GDM1 (cell line): ENCODE data around the gene CADM2.
A peak's percentile ranks its signal among the peaks of the same experiment; 100 is the strongest.
"Not testable (repeated sequence)": the region's sequence is repeated elsewhere in the genome, so short reads cannot be mapped to it uniquely, and the experiment has no call there.

Source experiments
- DNase-seq: peaks from one replicate; lab custom pipeline; 2025; lab: John Stamatoyannopoulos, UW

CADM2 gene

GRCh38 chr3:84958495-84959469, at the start of gene CADM2:
TSS of gene CADM2 (plus strand) at chr3:84958989.
- DNase-seq = peak; percentile 67

- DNase-seq = not testable (repeated sequence)
Measured at GRCh38 chr3:84918592-84918991, 40.2 kb upstream of the CADM2 start.

DNA sequence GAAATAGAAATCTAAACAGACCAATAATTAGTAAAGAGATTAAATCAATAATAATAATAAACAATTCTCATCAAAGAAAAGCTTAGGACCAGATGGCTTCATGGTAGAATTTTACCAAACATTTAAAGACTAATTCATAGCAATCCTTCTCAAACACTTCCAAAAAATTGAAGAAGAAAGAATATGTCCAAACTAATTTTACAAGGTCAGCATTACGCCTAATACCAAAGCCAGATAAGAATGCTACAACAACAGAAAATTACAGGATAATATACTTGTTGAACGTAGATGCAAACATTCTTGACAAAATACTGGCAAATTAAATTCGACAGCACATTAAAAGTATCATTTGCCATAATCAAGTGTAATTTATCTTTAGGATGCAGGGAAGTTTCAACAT, 36.1 kb upstream of the CADM2 start:
- DNase-seq = no peak

DNA sequence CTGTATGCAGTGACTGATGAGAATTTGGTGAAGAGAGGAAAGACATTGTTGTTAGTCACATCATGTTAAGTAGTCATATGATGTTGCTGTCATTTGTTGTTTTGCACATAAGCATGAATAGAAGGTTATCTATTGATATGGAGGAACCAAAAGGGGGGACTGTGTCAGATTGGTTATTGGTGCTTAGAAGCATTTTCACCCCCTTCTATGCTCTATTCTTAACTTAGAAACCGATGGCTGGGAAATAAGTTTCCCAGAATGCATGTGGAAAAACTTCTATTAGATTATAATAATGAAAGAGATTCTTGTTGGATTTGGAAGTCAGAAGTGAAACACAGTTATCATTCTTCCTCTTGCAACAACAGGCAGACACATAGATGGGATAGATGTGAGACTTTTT, 33.2 kb upstream of the CADM2 start:
- no peak for DNase-seq

GRCh38 chr3:84943379-84943778, 15.4 kb upstream of the CADM2 start:
- no peak for DNase-seq

- DNase-seq = peak; percentile 8
Measured at GRCh38 chr3:84946240-84946639, 12.5 kb upstream of the CADM2 start.

DNA sequence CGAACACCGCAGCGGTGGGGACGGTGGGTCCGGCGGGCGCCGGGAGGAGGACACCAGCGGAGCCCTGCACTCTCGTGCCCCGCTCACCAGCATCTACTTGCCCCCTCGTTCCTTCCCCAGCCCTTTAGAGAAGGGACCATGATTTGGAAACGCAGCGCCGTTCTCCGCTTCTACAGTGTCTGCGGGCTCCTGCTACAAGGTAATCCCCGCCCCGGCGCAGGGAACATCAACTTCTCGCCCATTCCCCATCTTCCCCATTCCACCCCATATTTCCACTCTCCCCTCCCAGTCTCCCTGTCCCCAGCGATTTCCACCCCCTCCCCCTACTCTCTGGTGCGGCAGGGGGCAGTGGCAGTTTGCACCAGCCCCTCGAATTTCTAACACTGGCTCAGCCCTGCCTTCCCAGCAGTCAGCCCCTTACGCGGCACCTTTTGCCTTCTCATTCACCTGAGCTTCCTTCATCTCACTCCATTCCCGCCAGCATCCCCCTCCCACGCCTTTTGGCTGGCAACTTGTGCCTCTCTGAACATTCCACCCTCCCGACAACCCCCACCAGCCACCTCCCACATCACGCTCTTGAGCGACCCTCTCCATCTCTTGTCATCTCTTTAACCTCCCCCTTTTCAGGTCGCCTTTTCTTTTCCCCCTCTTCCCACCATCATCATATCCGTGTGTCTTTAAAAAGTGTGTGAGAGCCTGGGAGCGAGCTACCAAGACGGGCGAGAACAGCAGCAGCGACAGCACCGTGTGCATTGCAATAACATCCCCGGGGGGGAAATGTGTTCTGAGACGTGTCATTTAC, 882 bp downstream of the CADM2 start:
- DNase-seq = no peak

GRCh38 chr3:84960581-84960980, 1.8 kb downstream of the CADM2 start:
- no peak for DNase-seq

DNA sequence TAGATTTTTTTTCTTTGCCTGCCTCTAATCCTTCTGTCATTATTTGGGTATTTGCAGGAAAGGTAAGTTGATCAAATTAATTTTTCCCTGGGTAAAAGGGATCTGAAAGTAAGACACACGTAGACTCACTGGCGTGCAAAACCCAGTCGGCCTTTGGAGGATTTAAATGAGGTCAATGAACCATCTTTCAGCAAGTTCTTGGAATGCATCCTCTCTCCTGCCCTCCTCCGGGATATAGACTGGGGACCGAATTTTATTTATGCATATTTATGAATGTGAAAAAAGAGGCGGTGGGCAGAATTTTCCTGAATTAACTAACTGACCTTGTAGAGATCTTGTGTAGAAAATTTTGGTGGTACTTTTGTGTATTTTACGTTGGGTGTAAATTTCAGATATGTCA, 2.2 kb downstream of the CADM2 start:
- DNase-seq = no peak

GRCh38 chr3:84961521-84962255, 2.9 kb downstream of the CADM2 start:
- DNase-seq = no peak

GRCh38 chr3:84962415-84962814, 3.6 kb downstream of the CADM2 start:
- DNase-seq = no peak

DNA sequence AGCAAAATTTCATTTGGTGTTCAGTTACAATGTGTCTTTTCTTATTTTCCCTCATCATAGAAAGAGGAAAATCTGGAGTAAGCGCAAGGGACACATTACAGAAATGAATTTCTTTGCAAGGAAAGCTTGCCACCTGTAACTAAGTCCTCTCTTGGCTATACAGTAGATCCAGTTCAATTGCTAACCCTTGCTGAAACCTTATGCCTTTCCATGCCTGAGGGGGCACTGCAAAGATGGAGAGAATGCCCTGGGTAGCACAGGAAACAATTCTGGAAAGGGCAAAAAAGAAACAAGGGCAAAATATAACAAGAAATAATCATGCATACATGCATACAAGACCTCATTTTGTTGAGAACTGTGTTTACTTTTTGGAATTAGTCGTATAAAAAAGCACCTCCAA, 4.3 kb downstream of the CADM2 start:
- no peak for DNase-seq

GRCh38 chr3:84965141-84965540, 6.4 kb downstream of the CADM2 start:
- no peak for DNase-seq

GRCh38 chr3:84967767-84968581, 9.2 kb downstream of the CADM2 start:
- no peak for DNase-seq

GRCh38 chr3:84968701-84969235, 10.0 kb downstream of the CADM2 start:
- no peak for DNase-seq

GRCh38 chr3:84974347-84974746, 15.6 kb downstream of the CADM2 start:
- no peak for DNase-seq

DNA sequence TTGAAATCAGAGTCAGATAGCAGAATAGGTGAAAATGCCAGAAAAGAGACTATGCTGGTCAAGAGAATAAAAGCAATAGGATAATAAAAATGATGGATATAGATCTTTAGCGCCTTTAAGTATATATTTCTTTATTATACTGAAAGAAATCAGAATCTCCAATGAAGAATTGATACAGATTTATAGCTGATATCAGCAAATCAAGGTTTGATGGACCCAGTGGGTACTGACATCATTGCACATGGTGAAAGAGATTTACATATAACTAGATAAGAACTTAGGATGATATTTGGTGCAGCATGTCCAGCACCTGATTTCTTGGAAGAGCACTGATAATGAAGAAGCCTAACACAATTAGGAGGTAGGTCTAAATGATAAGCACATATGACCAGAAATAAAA, 18.2 kb downstream of the CADM2 start:
- no peak for DNase-seq

- no peak for DNase-seq
Measured at GRCh38 chr3:84978843-84979242, 20.1 kb downstream of the CADM2 start.

GRCh38 chr3:84980011-84980410, 21.2 kb downstream of the CADM2 start:
- DNase-seq = no peak

DNA sequence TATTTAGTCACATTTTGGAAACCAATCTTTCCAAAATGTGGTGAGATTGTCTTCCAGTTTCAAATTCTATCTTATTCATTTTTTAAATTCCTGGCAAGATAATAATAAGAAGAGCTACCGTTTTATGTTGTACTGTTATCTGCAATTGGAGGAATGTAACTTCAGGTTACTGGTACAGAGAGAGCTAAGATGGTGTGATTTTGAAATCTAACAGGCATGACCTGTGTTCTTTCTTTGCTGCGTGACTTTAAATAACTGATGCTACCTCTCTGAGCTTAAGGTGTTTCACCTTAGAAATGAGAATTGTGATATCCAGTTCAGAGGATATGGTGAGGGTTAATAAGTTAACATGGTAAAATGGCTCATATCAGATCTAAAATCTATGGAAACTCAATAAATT, 21.7 kb downstream of the CADM2 start:
- no peak for DNase-seq

GRCh38 chr3:84983490-84983889, 24.7 kb downstream of the CADM2 start:
- DNase-seq = no peak
